IPS-NIHi11 (cell line): ENCODE data around the gene XRCC3.
"Not testable (repeated sequence)": the region's sequence is repeated elsewhere in the genome, so short reads cannot be mapped to it uniquely, and the experiment has no call there.

Experiments used
- DNase-seq: peaks from one replicate; pipeline ENCODE4 v3.0.0; 2012; ENCODE audit warnings: mixed read lengths, low spot score

Gene XRCC3

DNA sequence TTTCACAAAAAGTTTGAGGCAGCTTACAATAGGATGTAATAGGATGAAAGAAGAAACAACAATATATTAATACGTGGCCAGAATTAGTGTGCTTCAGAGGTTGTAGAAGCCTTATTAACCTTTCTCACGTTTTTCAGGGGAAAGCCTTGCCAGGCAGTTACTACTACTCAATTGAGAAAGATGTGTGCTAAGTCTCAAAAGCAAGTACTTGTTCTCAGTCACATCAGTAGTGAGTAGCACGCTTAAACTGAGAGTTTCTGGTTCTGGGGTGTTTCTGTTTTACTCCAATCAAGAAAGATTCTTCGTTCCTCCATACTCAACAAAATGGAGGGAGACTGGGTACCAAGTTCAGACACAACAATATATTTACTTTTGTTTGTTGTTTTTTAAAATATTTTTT is 47.6 kb downstream of the XRCC3 start:
- DNase-seq, result no peak

GRCh38 chr14:103663506-103663905 is 51.7 kb downstream of the XRCC3 start:
- DNase-seq, result no peak

DNA sequence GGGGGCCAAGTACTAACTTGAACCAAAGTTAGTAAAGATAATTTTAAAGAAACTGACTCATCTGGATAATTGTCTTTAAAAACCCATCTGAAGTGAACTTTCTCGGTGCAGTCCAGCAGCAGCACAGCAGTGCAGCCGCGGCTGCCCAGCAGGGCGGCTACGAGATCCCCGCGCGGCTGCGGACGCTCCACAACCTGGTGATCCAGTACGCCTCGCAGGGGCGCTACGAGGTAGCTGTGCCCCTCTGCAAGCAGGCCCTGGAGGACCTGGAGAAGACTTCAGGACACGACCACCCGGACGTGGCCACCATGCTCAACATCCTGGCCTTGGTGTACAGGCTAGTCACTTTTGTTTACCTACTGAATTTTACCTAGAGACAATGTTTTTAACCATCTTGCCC is 52.7 kb downstream of the XRCC3 start:
- DNase-seq, result no peak

GRCh38 chr14:103662029-103662428 is 53.2 kb downstream of the XRCC3 start:
- DNase-seq, result no peak

- no peak for DNase-seq
These were observed 55.6 kb downstream of the XRCC3 start for GRCh38 chr14:103659631-103660030.

- DNase-seq, result no peak
These were observed 57.8 kb downstream of the XRCC3 start for GRCh38 chr14:103657471-103657870.

DNA sequence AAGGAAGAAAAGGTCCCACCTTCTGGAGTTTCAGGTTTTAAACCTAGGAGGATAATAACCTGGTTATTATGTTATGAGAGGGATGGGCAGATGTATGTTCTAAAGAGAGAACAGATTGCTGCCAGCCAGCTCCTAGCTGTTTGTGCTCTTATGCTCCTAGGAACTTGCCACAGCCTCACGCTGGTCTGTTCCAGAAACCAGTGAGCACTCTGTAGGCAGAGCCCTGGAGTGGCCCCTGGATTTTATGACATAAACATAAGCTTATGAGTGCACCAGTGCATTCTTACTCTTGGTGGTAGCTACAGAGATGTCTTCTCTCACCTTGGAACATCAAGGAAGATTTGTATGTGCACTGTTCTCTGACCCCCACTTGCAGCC is 58.5 kb downstream of the XRCC3 start:
- DNase-seq, result no peak

GRCh38 chr14:103656031-103656755 is 59.1 kb downstream of the XRCC3 start:
- no peak for DNase-seq

- DNase-seq, result no peak
These were observed 60.6 kb downstream of the XRCC3 start for GRCh38 chr14:103654619-103655018.

GRCh38 chr14:103653805-103654204 is 61.4 kb downstream of the XRCC3 start:
- DNase-seq, result no peak

GRCh38 chr14:103653336-103653735 is 61.9 kb downstream of the XRCC3 start:
- not testable (repeated sequence) for DNase-seq

GRCh38 chr14:103652806-103653205 is 62.4 kb downstream of the XRCC3 start:
- no peak for DNase-seq

DNA sequence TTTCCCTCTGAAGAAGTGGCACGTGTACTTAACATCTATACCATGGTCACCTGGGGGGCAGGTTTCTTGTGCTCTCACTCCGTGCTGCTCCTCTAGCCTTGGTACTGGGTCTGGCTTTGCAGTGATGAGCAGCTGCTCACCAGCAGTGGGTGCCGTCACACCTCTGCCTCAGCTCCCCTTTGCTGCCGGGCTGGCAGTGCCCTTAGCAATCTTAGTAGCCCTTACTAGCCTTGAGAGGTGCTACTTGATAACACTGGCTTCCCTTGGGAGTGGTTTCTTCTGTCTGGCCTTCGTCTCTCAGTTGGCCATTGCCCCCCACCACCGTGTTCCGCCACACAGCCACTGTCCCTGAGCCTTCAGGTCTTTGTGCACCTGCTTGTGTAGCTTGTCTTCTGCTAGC is 63.7 kb downstream of the XRCC3 start:
- DNase-seq, result no peak

- DNase-seq, result no peak
These were observed 65.0 kb downstream of the XRCC3 start for GRCh38 chr14:103650213-103650612.

- DNase-seq, result no peak
These were observed 66.2 kb downstream of the XRCC3 start for GRCh38 chr14:103649001-103649400.
